HCT116 (cell line): ENCODE data around the gene CHKA. TPM values are rescaled to one million over a fixed set of nuclear protein-coding genes. Genes with fewer than 3 reads are reported as not detected.

Experiments used
- ATAC-seq: fragments of 200-7000 bp; cut with Tn5 transposase; 2 replicates; pipeline ENCODE4 v1.9.1; 2020; ENCODE audit warnings: mild to moderate bottlenecking, moderate library complexity
- BruUV-seq: library from RNA; stranded (reverse); fragments of 400-500 nt; replicated peaks from 2 replicates; lab custom pipeline; 2021; lab: Mats Ljungman, UMichigan
- CTCF ChIA-PET: fragments of 300-600 bp; sonication (Branson Sonifier 250); formaldehyde crosslinking; loops from one replicate; lab custom pipeline; 2021; ENCODE audit warnings: antibody characterized with exemption; lab: Charles Lee
- POLR2A ChIA-PET: fragments of 300-600, 350-600 bp; sonication (Branson Sonifier 250); formaldehyde crosslinking; loops from one replicate; lab custom pipeline; 2021; ENCODE audit warnings: antibody characterized with exemption; lab: Charles Lee
- RAD21 ChIA-PET, 2 experiments: fragments of 300-600 bp; sonication (Branson Sonifier 250); formaldehyde crosslinking; loops; one replicate each; lab custom pipeline; 2023; ENCODE audit warnings: low total read pairs in 2 of 2; ENCODE audit not compliant: uncharacterized antibody in 2 of 2, unreplicated experiment in 2 of 2, low non-redundant PET in 1 of 2; lab: Charles Lee
- DNase-seq: peaks from one replicate; pipeline ENCODE4 v3.0.0-alpha.2; 2010; ENCODE audit warnings: low read depth, low spot score
- H2AFZ ChIP-seq: fragments of 200-600 bp; shearing (Covaris generic), sonication (generic); 2 replicates; pipeline ENCODE4 v1.6.1; 2017; ENCODE audit warnings: low read depth, mixed run types, mixed read lengths, antibody characterized with exemption, low read length; ENCODE audit not compliant: poor library complexity, severe bottlenecking
- H3K27ac ChIP-seq: 2 replicates; pipeline ENCODE4 v1.5.1; 2012; ENCODE audit warnings: low read depth, low read length
- H3K27me3 ChIP-seq: fragments of 200-600 bp; sonication (generic); 2 replicates; pipeline ENCODE4 v1.6.1; 2016; ENCODE audit warnings: mixed run types, low read length, mixed read lengths; ENCODE audit not compliant: insufficient read depth
- H3K36me3 ChIP-seq, 2 experiments: fragments of 200-500 bp in 1 of 2; fragments of 200-600 bp in 1 of 2; sonication (Bioruptor generic) in 1 of 2; sonication (generic) in 1 of 2; 2 replicates each; pipeline versions ENCODE4 v1.5.1 to v1.6.1; 2014 to 2016; ENCODE audit warnings: low read length in 2 of 2, inconsistent platforms in 1 of 2, mixed read lengths in 1 of 2, mixed run types in 1 of 2; ENCODE audit not compliant: insufficient read depth in 2 of 2, control insufficient read depth in 1 of 2
- H3K4me1 ChIP-seq, 2 experiments: fragments of 200-600 bp in 1 of 2; sonication (generic) in 1 of 2; 2 replicates each; pipeline versions ENCODE4 v1.5.1 to v1.6.1; 2012 to 2017; ENCODE audit warnings: low read length in 2 of 2, inconsistent platforms in 1 of 2, mild to moderate bottlenecking in 1 of 2, mixed read lengths in 1 of 2, mixed run types in 1 of 2, moderate library complexity in 1 of 2; ENCODE audit not compliant: insufficient read depth in 2 of 2, control insufficient read depth in 1 of 2
- H3K4me2 ChIP-seq: fragments of 200-600 bp; sonication (generic); 2 replicates; pipeline ENCODE4 v1.6.1; 2017; ENCODE audit warnings: mixed run types, low read length, mixed read lengths
- H3K4me3 ChIP-seq, 2 experiments: fragments of 200-600 bp in 1 of 2; sonication (generic) in 1 of 2; replicated peaks in 1 of 2; 2 replicates each; pipeline ENCODE4 v1.5.1; 2011 to 2016; ENCODE audit warnings: low read length in 2 of 2, control low read depth in 1 of 2, low read depth in 1 of 2, mild to moderate bottlenecking in 1 of 2, mixed read lengths in 1 of 2, mixed run types in 1 of 2
- H3K79me2 ChIP-seq: fragments of 200-600 bp; sonication (generic); 2 replicates; pipeline ENCODE4 v1.6.1; 2017; ENCODE audit warnings: mild to moderate bottlenecking, mixed run types, low read length, moderate library complexity, mixed read lengths; ENCODE audit not compliant: insufficient read depth
- H3K9ac ChIP-seq: fragments of 200-600 bp; sonication (generic); 2 replicates; pipeline ENCODE4 v1.6.1; 2016; ENCODE audit warnings: low read length, mixed read lengths
- H3K9me2 ChIP-seq: fragments of 200-600 bp; sonication (generic), shearing (Covaris generic); 2 replicates; pipeline ENCODE4 v1.6.1; 2017; ENCODE audit warnings: mixed run types, mild to moderate bottlenecking, moderate library complexity; ENCODE audit not compliant: insufficient read depth
- H3K9me3 ChIP-seq, 2 experiments: fragments of 200-500 bp in 1 of 2; fragments of 200-600 bp in 1 of 2; sonication (Bioruptor generic) in 1 of 2; sonication (generic) in 1 of 2; 2 replicates each; pipeline ENCODE4 v1.6.1; 2014 to 2017; ENCODE audit warnings: low read length in 2 of 2, mixed read lengths in 2 of 2, inconsistent platforms in 1 of 2, low read depth in 1 of 2, mild to moderate bottlenecking in 1 of 2, mixed run types in 1 of 2, moderate library complexity in 1 of 2; ENCODE audit not compliant: control insufficient read depth in 1 of 2, insufficient read depth in 1 of 2
- H4K20me1 ChIP-seq: fragments of 200-600 bp; sonication (generic), shearing (Covaris generic); 2 replicates; pipeline ENCODE4 v1.6.1; 2017; ENCODE audit warnings: mixed run types, mild to moderate bottlenecking, moderate library complexity; ENCODE audit not compliant: insufficient read depth
- EGR1 ChIP-seq: IDR thresholded peaks from 2 replicates; pipeline ENCODE4 v1.6.1; 2012; ENCODE audit warnings: low read depth
- EZH2 ChIP-seq: fragments of 200-600 bp; sonication (generic); IDR thresholded peaks from 2 replicates; pipeline ENCODE4 v1.6.1; 2017; ENCODE audit warnings: antibody characterized with exemption, mixed run types
- EZH2phosphoT487 ChIP-seq: fragments of 200-600 bp; IDR thresholded peaks from 2 replicates; pipeline ENCODE4 v1.6.1; 2018; ENCODE audit warnings: antibody characterized with exemption, borderline replicate concordance
- FOSL1 ChIP-seq: IDR thresholded peaks from 2 replicates; pipeline ENCODE4 v1.6.1; 2012; ENCODE audit warnings: low read depth
- JUND ChIP-seq: IDR thresholded peaks from 2 replicates; pipeline ENCODE4 v1.6.1; 2012
- MAX ChIP-seq: IDR thresholded peaks from 2 replicates; pipeline ENCODE4 v1.6.1; 2012
- POLR2AphosphoS5 ChIP-seq: IDR thresholded peaks from 2 replicates; pipeline ENCODE4 v1.6.1; 2011; ENCODE audit warnings: mild to moderate bottlenecking, low read depth, low read length, moderate library complexity
- REST ChIP-seq: IDR thresholded peaks from 2 replicates; pipeline ENCODE4 v1.6.1; 2012; ENCODE audit warnings: low read depth
- SP1 ChIP-seq: IDR thresholded peaks from 2 replicates; pipeline ENCODE4 v1.6.1; 2012; ENCODE audit warnings: low read depth
- SRF ChIP-seq: IDR thresholded peaks from 2 replicates; pipeline ENCODE4 v1.6.1; 2012; ENCODE audit warnings: low read depth
- TCF7L2 ChIP-seq: IDR thresholded peaks from 2 replicates; pipeline ENCODE4 v1.7.0; 2011; ENCODE audit warnings: borderline replicate concordance, inconsistent platforms; ENCODE audit not compliant: insufficient read depth, insufficient read length; ENCODE audit errors: extremely low read depth
- YY1 ChIP-seq: IDR thresholded peaks from 2 replicates; pipeline ENCODE4 v1.6.1; 2011; ENCODE audit warnings: low read length, low read depth, moderate library complexity, mild to moderate bottlenecking; ENCODE audit not compliant: insufficient replicate concordance; ENCODE audit errors: extremely low read depth
- ZBTB33 ChIP-seq: IDR thresholded peaks from 2 replicates; pipeline ENCODE4 v1.6.1; 2011; ENCODE audit warnings: mild to moderate bottlenecking, low read length, moderate library complexity; ENCODE audit not compliant: insufficient replicate concordance; ENCODE audit errors: extremely low read depth
- ZNF274 ChIP-seq: fragments of 200-500 bp; sonication (Bioruptor generic); IDR thresholded peaks from 2 replicates; pipeline ENCODE4 v1.6.1; 2014; ENCODE audit warnings: mild to moderate bottlenecking, low read depth, low read length, inconsistent platforms
- intact Hi-C: fragments of 100-400 bp; cut with micrococcal nuclease; formaldehyde crosslinking; loops from 2 replicates; pipeline ENCODE4 v1.10.0; 2022
- total RNA-seq: library from RNA; stranded (reverse); gene quantifications from one replicate; pipeline ENCODE4 v1.2.1, GENCODE V29; 2021; ENCODE audit not compliant: unreplicated experiment

The CHKA gene
- total RNA-seq, 1 experiment from 2014 or later, result 33.1 TPM

- ATAC-seq, result no peak
- no peaks in the 10 kb centered on the region for H3K36me3 ChIP-seq
- CTCF ChIA-PET, result no interaction called here
Measured at GRCh38 chr11:68133761-68134160, 12.6 kb upstream of the CHKA start.

More at GRCh38 chr11:68133761-68134160, 12.6 kb upstream of the CHKA start:
- H4K20me1 ChIP-seq, result no peaks in the 10 kb centered on the region
- no TSS peak for BruUV-seq
- H3K4me1 ChIP-seq, result peaks cover 9 to 13% of the 10 kb centered on the region in 2 experiments; a peak in 3 of 4 replicates
- TF ChIP-seq EZH2, result no peak
- TF ChIP-seq YY1, result no peak
- TF ChIP-seq REST, result no peak
- TF ChIP-seq SP1, result no peak
- no peak for TF ChIP-seq MAX
- no peak for TF ChIP-seq JUND
- TF ChIP-seq ZBTB33, result no peak
- TF ChIP-seq EZH2phosphoT487, result no peak
- TF ChIP-seq SRF, result no peak
- no peak for TF ChIP-seq POLR2AphosphoS5
- TF ChIP-seq FOSL1, result no peak
- TF ChIP-seq EGR1, result no peak
- no peak for TF ChIP-seq ZNF274
- no peak for TF ChIP-seq TCF7L2
- ChIA-PET RAD21 (no interaction called here), POLR2A (no interaction called here)
- no peak overlapping the region for H3K4me2 ChIP-seq
- no peaks in the 10 kb centered on the region for H3K27me3 ChIP-seq
- no peak for DNase-seq
- no peak overlapping the region for H2AFZ ChIP-seq
- no peak overlapping the region for H3K9ac ChIP-seq
- H3K9me3 ChIP-seq, result peaks cover 0 to 11% of the 10 kb centered on the region in 2 experiments; a peak in 1 of 4 replicates
- no peak overlapping the region for H3K4me3 ChIP-seq
- no peaks in the 10 kb centered on the region for H3K79me2 ChIP-seq
- no peaks in the 10 kb centered on the region for H3K9me2 ChIP-seq
- intact Hi-C loops, result no loop called here
- H3K27ac ChIP-seq, result no peak overlapping the region
